ENCODE data around the gene BTBD2.

- no peak for TF ChIP-seq GATA2 (IDR thresholded peaks at IDR 0.05; ENCODE audit: low read depth, low read length)
- no peak for TF ChIP-seq GATA3 (IDR thresholded peaks at IDR 0.05; ENCODE audit: low read depth, low read length)
Measured at GRCh38 chr19:1943661-1944087, 71.8 kb downstream of the BTBD2 start.

Data from SH-SY5Y (cell line).